Measurements from ENCODE around the gene NET1.

The NET1 gene

GRCh38 chr10:5416981-5417380 is 4.6 kb downstream of the NET1 start:
- Histone ChIP-seq H3K4me3 (no peak overlapping the region), H3K4me2 (no peak overlapping the region), H3K4me1 (peaks cover 11% of the 10 kb centered on the region), H3K27ac (no peak overlapping the region), H4K20me1 (no peaks in the 10 kb centered on the region), H3K9ac (no peak overlapping the region), H3K36me3 (peaks cover 44% of the 10 kb centered on the region), H3K27me3 (no peaks in the 10 kb centered on the region), H3K9me3 (peaks cover 63% of the 10 kb centered on the region)
- TF ChIP-seq Cebpa-rat (IDR thresholded peaks at IDR 0.05): no peak

GRCh38 chr10:5418584-5418983 is 6.2 kb downstream of the NET1 start:
- peaks cover 65% of the 10 kb centered on the region for H3K9me3 ChIP-seq
- no peak for TF ChIP-seq Cebpa-rat (IDR thresholded peaks at IDR 0.05)
- no peaks in the 10 kb centered on the region for H4K20me1 ChIP-seq
- no peaks in the 10 kb centered on the region for H3K27me3 ChIP-seq
- peaks cover 6% of the 10 kb centered on the region for H3K4me1 ChIP-seq
- H3K4me2 ChIP-seq: no peak overlapping the region
- no peak overlapping the region for H3K9ac ChIP-seq
- H3K27ac ChIP-seq: no peak overlapping the region
- no peak overlapping the region for H3K4me3 ChIP-seq
- peaks cover 45% of the 10 kb centered on the region for H3K36me3 ChIP-seq

- Histone ChIP-seq H3K27ac (no peak overlapping the region), H3K9me3 (peaks cover 65% of the 10 kb centered on the region), H3K4me1 (no peaks in the 10 kb centered on the region), H3K27me3 (no peaks in the 10 kb centered on the region), H3K4me3 (no peak overlapping the region), H4K20me1 (no peaks in the 10 kb centered on the region), H3K4me2 (no peak overlapping the region), H3K9ac (no peak overlapping the region), H3K36me3 (peaks cover 45% of the 10 kb centered on the region)
- no peak for TF ChIP-seq Cebpa-rat (IDR thresholded peaks at IDR 0.05)
Measured at GRCh38 chr10:5419466-5420094, 7.2 kb downstream of the NET1 start.

GRCh38 chr10:5423771-5424170 is 11.4 kb downstream of the NET1 start:
- Histone ChIP-seq H4K20me1 (no peaks in the 10 kb centered on the region), H3K4me1 (no peaks in the 10 kb centered on the region), H3K27me3 (no peaks in the 10 kb centered on the region), H3K4me2 (no peak overlapping the region), H3K27ac (no peak overlapping the region), H3K36me3 (peaks cover 25% of the 10 kb centered on the region; the same call in 1 of the 2 replicates), H3K9ac (no peak overlapping the region), H3K4me3 (no peak overlapping the region), H3K9me3 (peaks cover 32% of the 10 kb centered on the region)
- no peak for TF ChIP-seq Cebpa-rat (IDR thresholded peaks at IDR 0.05)

GRCh38 chr10:5424751-5425150 is 12.4 kb downstream of the NET1 start:
- no peaks in the 10 kb centered on the region for H3K4me1 ChIP-seq
- no peaks in the 10 kb centered on the region for H4K20me1 ChIP-seq
- H3K27ac ChIP-seq: no peak overlapping the region
- no peak overlapping the region for H3K4me3 ChIP-seq
- no peak overlapping the region for H3K9ac ChIP-seq
- H3K36me3 ChIP-seq: peaks cover 32% of the 10 kb centered on the region; the same call in 1 of the 2 replicates
- no peak overlapping the region for H3K4me2 ChIP-seq
- TF ChIP-seq Cebpa-rat (IDR thresholded peaks at IDR 0.05): no peak
- no peaks in the 10 kb centered on the region for H3K27me3 ChIP-seq
- peaks cover 23% of the 10 kb centered on the region for H3K9me3 ChIP-seq

GRCh38 chr10:5428133-5428532 is 15.8 kb downstream of the NET1 start:
- H3K4me1 ChIP-seq: no peaks in the 10 kb centered on the region
- no peak overlapping the region for H3K4me2 ChIP-seq
- peaks cover 36% of the 10 kb centered on the region for H3K36me3 ChIP-seq
- H4K20me1 ChIP-seq: no peaks in the 10 kb centered on the region
- H3K27me3 ChIP-seq: no peaks in the 10 kb centered on the region
- TF ChIP-seq Cebpa-rat (IDR thresholded peaks at IDR 0.05): no peak
- no peak overlapping the region for H3K27ac ChIP-seq
- 0 out of 2 replicates have a peak, but pooled peaks cover 4% of the 10 kb centered on the region for H3K9me3 ChIP-seq
- no peak overlapping the region for H3K4me3 ChIP-seq
- no peak overlapping the region for H3K9ac ChIP-seq

GRCh38 chr10:5433182-5433581 is 20.8 kb downstream of the NET1 start:
- H3K4me1 ChIP-seq: peaks cover 4% of the 10 kb centered on the region; the same call in 1 of the 2 replicates
- H3K4me2 ChIP-seq: no peak overlapping the region
- H3K27me3 ChIP-seq: no peaks in the 10 kb centered on the region
- H3K9me3 ChIP-seq: 0 out of 2 replicates have a peak, but pooled peaks cover 4% of the 10 kb centered on the region
- no peaks in the 10 kb centered on the region for H4K20me1 ChIP-seq
- TF ChIP-seq Cebpa-rat (IDR thresholded peaks at IDR 0.05): no peak
- H3K9ac ChIP-seq: no peak overlapping the region
- no peak overlapping the region for H3K4me3 ChIP-seq
- no peak overlapping the region for H3K27ac ChIP-seq
- peaks cover 33% of the 10 kb centered on the region for H3K36me3 ChIP-seq

GRCh38 chr10:5434017-5434753 is 21.8 kb downstream of the NET1 start:
- Histone ChIP-seq H3K36me3 (peaks cover 32% of the 10 kb centered on the region), H3K4me3 (no peak overlapping the region), H3K4me2 (no peak overlapping the region), H3K9ac (no peak overlapping the region), H4K20me1 (no peaks in the 10 kb centered on the region), H3K27me3 (no peaks in the 10 kb centered on the region), H3K9me3 (0 out of 2 replicates have a peak, but pooled peaks cover 4% of the 10 kb centered on the region), H3K27ac (no peak overlapping the region), H3K4me1 (peaks cover 4% of the 10 kb centered on the region; the same call in 1 of the 2 replicates)
- no peak for TF ChIP-seq Cebpa-rat (IDR thresholded peaks at IDR 0.05)

- no peak overlapping the region for H3K27ac ChIP-seq
- no peak for TF ChIP-seq Cebpa-rat (IDR thresholded peaks at IDR 0.05)
- H3K4me2 ChIP-seq: no peak overlapping the region
- H4K20me1 ChIP-seq: no peaks in the 10 kb centered on the region
- no peaks in the 10 kb centered on the region for H3K27me3 ChIP-seq
- H3K9me3 ChIP-seq: 0 out of 2 replicates have a peak, but pooled peaks cover 4% of the 10 kb centered on the region
- H3K4me1 ChIP-seq: peaks cover 4% of the 10 kb centered on the region; the same call in 1 of the 2 replicates
- H3K36me3 ChIP-seq: peaks cover 38% of the 10 kb centered on the region
- no peak overlapping the region for H3K9ac ChIP-seq
- H3K4me3 ChIP-seq: no peak overlapping the region
Measured at GRCh38 chr10:5435328-5435727, 23.0 kb downstream of the NET1 start.

GRCh38 chr10:5440206-5440605 is 27.8 kb downstream of the NET1 start:
- H3K9ac ChIP-seq: no peak overlapping the region
- H3K4me2 ChIP-seq: no peak overlapping the region
- H4K20me1 ChIP-seq: no peaks in the 10 kb centered on the region
- peaks cover 33% of the 10 kb centered on the region; the same call in 1 of the 2 replicates for H3K36me3 ChIP-seq
- H3K27ac ChIP-seq: no peak overlapping the region
- no peaks in the 10 kb centered on the region for H3K27me3 ChIP-seq
- no peak for TF ChIP-seq Cebpa-rat (IDR thresholded peaks at IDR 0.05)
- H3K4me3 ChIP-seq: no peak overlapping the region
- H3K4me1 ChIP-seq: no peaks in the 10 kb centered on the region
- H3K9me3 ChIP-seq: no peaks in the 10 kb centered on the region

Data from BLaER1 (cell line).